ENCODE data around the gene MAP7. TPM values are rescaled to one million over a fixed set of nuclear protein-coding genes. Genes with fewer than 3 reads are reported as not detected.

Gene MAP7
- total and polyA plus RNA-seq, 7 donors, result 1.2 to 33.5 (median 3.3) TPM

GRCh38 chr6:136306466-136306865 is 243.8 kb downstream of the MAP7 start:
- Histone ChIP-seq H3K4me1 (no peaks in the 10 kb centered on the region), H3K36me3 (no peaks in the 10 kb centered on the region), H3K27me3 (no peaks in the 10 kb centered on the region), H3K4me3 (no peak overlapping the region), H3K9me3 (no peaks in the 10 kb centered on the region), H3K27ac (no peak overlapping the region)
- TF ChIP-seq CTCF (IDR thresholded peaks at IDR 0.05) (no peak), EP300 (IDR thresholded peaks at IDR 0.05) (no peak), POLR2AphosphoS5 (IDR thresholded peaks at IDR 0.05) (no peak), POLR2A (IDR thresholded peaks at IDR 0.05) (no peak)
- no peak for DNase-seq
- intact Hi-C loops (cut with DNase I), result no loop called here
- WGBS, 2 donors, result 66 to 91% methylated on average over 1 of the region's 1 CpG

DNA sequence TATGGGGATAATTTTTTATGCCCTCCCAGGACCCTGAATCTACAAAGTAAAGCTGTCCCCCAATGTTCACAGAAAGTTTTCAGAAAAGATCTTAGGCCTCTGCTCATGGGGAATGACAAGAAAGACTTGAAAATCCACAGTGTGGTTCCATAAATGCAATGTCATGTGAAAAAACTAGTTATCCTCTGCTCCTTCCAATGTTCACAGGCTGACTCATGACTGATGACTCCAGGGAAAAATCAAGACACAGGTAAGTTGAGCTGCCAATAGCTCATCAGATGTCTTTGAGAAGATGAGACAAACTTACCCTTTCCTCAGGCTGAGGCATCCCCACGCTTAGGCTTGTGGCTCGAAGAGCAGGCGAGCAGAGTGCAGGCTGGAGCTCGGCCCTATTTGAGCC is 245.8 kb downstream of the MAP7 start:
- 94 to 97% methylated on average over 4 of the region's 4 CpGs for WGBS, 2 donors
- Histone ChIP-seq H3K9me3 (no peaks in the 10 kb centered on the region), H3K4me3 (no peak overlapping the region), H3K36me3 (no peaks in the 10 kb centered on the region), H3K27me3 (no peaks in the 10 kb centered on the region), H3K27ac (no peak overlapping the region), H3K4me1 (no peaks in the 10 kb centered on the region)
- no peak for TF ChIP-seq CTCF (IDR thresholded peaks at IDR 0.05)
- TF ChIP-seq POLR2AphosphoS5 (IDR thresholded peaks at IDR 0.05), result no peak
- intact Hi-C loops (cut with DNase I), result no loop called here
- DNase-seq, result no peak

- Histone ChIP-seq H3K27me3 (no peaks in the 10 kb centered on the region), H3K27ac (no peak overlapping the region), H3K4me3 (no peak overlapping the region), H3K36me3 (no peaks in the 10 kb centered on the region), H3K4me1 (no peaks in the 10 kb centered on the region), H3K9me3 (no peaks in the 10 kb centered on the region)
- intact Hi-C loops (cut with DNase I), result no loop called here
- DNase-seq, result no peak
- WGBS, 2 donors, result 93 to 96% methylated on average over 3 of the region's 3 CpGs
- no peak for TF ChIP-seq EP300 (IDR thresholded peaks at IDR 0.05)
- TF ChIP-seq CTCF (IDR thresholded peaks at IDR 0.05), result no peak
- TF ChIP-seq POLR2A (IDR thresholded peaks at IDR 0.05), result no peak
- TF ChIP-seq POLR2AphosphoS5 (IDR thresholded peaks at IDR 0.05), result no peak
Measured at GRCh38 chr6:136303516-136303915, 246.7 kb downstream of the MAP7 start.

DNA sequence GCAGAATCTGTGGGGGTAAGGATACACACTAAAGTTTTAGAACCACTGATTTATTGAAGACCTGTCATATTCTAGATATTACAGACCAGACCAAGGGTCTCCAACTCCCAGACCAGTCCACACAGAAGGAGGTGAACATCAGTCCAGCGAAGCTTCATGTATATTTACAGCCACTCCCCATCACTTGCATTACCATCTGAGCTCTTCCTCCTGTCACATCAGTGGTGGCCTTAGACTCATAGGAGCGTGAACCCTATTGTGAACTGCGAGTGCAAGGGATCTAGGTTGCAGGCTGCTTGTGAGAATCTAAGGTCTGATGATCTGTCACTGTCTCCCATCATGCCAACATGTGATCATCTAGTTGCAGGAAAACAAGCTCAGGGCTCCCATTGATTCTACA is 255.6 kb downstream of the MAP7 start:
- DNase-seq, result no peak
- no peaks in the 10 kb centered on the region for H3K36me3 ChIP-seq
- H3K4me3 ChIP-seq, result no peak overlapping the region
- WGBS, 2 donors, result 93 to 97% methylated on average over 3 of the region's 3 CpGs
- intact Hi-C loops (cut with DNase I), result no loop called here
- no peaks in the 10 kb centered on the region for H3K9me3 ChIP-seq
- TF ChIP-seq POLR2A (IDR thresholded peaks at IDR 0.05), result no peak
- no peak for TF ChIP-seq CTCF (IDR thresholded peaks at IDR 0.05)
- no peak for TF ChIP-seq EP300 (IDR thresholded peaks at IDR 0.05)
- no peak for TF ChIP-seq POLR2AphosphoS5 (IDR thresholded peaks at IDR 0.05)
- no peak overlapping the region for H3K27ac ChIP-seq
- H3K4me1 ChIP-seq, result peaks cover 0 to 10% (median 9%) of the 10 kb centered on the region in 4 donors
- H3K27me3 ChIP-seq, result no peaks in the 10 kb centered on the region

Small RNAs within 50 kb of the gene (small RNA-seq; reads per million reads assigned to genes)
- gene AL023284.1, result 0 reads per million in 3 donors
- gene NDUFS5P1, result 0 reads per million in 3 donors

Other genes with a start within 250 kb of the MAP7 start
- 10 to 100 TPM in 2 of 4 donors, 1 to 10 TPM in 2; 8.9 to 17.8 (median 10.3) TPM for gene MAP3K5, start 242.1 kb upstream of the MAP7 start, total RNA-seq
- gene MAP3K5, start 242.1 kb upstream of the MAP7 start, polyA plus RNA-seq, result 10 to 100 TPM in 1 of 3 donors, 1 to 10 TPM in 2; 7.4 to 11.4 (median 8.6) TPM